HCT116 (cell line): Measurements from ENCODE around the gene MTUS2. TPM values are rescaled to one million over a fixed set of nuclear protein-coding genes. Genes with fewer than 3 reads are reported as not detected.

Experiments
- ATAC-seq: fragments of 200-7000 bp; cut with Tn5 transposase; 2 replicates; pipeline ENCODE4 v1.9.1; 2020; ENCODE audit warnings: mild to moderate bottlenecking, moderate library complexity
- BruUV-seq: library from RNA; stranded (reverse); fragments of 400-500 nt; replicated peaks from 2 replicates; lab custom pipeline; 2021; lab: Mats Ljungman, UMichigan
- CTCF ChIA-PET: fragments of 300-600 bp; sonication (Branson Sonifier 250); formaldehyde crosslinking; loops from one replicate; lab custom pipeline; 2021; ENCODE audit warnings: antibody characterized with exemption; lab: Charles Lee
- POLR2A ChIA-PET: fragments of 300-600, 350-600 bp; sonication (Branson Sonifier 250); formaldehyde crosslinking; loops from one replicate; lab custom pipeline; 2021; ENCODE audit warnings: antibody characterized with exemption; lab: Charles Lee
- RAD21 ChIA-PET, 2 experiments: fragments of 300-600 bp; sonication (Branson Sonifier 250); formaldehyde crosslinking; loops; one replicate each; lab custom pipeline; 2023; ENCODE audit warnings: low total read pairs in 2 of 2; ENCODE audit not compliant: uncharacterized antibody in 2 of 2, unreplicated experiment in 2 of 2, low non-redundant PET in 1 of 2; lab: Charles Lee
- DNase-seq: peaks from one replicate; pipeline ENCODE4 v3.0.0-alpha.2; 2010; ENCODE audit warnings: low read depth, low spot score
- H2AFZ ChIP-seq: fragments of 200-600 bp; shearing (Covaris generic), sonication (generic); 2 replicates; pipeline ENCODE4 v1.6.1; 2017; ENCODE audit warnings: low read depth, mixed run types, mixed read lengths, antibody characterized with exemption, low read length; ENCODE audit not compliant: poor library complexity, severe bottlenecking
- H3K27ac ChIP-seq: 2 replicates; pipeline ENCODE4 v1.5.1; 2012; ENCODE audit warnings: low read depth, low read length
- H3K27me3 ChIP-seq: fragments of 200-600 bp; sonication (generic); 2 replicates; pipeline ENCODE4 v1.6.1; 2016; ENCODE audit warnings: mixed run types, low read length, mixed read lengths; ENCODE audit not compliant: insufficient read depth
- H3K36me3 ChIP-seq, 2 experiments: fragments of 200-500 bp in 1 of 2; fragments of 200-600 bp in 1 of 2; sonication (Bioruptor generic) in 1 of 2; sonication (generic) in 1 of 2; 2 replicates each; pipeline versions ENCODE4 v1.5.1 to v1.6.1; 2014 to 2016; ENCODE audit warnings: low read length in 2 of 2, inconsistent platforms in 1 of 2, mixed read lengths in 1 of 2, mixed run types in 1 of 2; ENCODE audit not compliant: insufficient read depth in 2 of 2, control insufficient read depth in 1 of 2
- H3K4me1 ChIP-seq, 2 experiments: fragments of 200-600 bp in 1 of 2; sonication (generic) in 1 of 2; 2 replicates each; pipeline versions ENCODE4 v1.5.1 to v1.6.1; 2012 to 2017; ENCODE audit warnings: low read length in 2 of 2, inconsistent platforms in 1 of 2, mild to moderate bottlenecking in 1 of 2, mixed read lengths in 1 of 2, mixed run types in 1 of 2, moderate library complexity in 1 of 2; ENCODE audit not compliant: insufficient read depth in 2 of 2, control insufficient read depth in 1 of 2
- H3K4me2 ChIP-seq: fragments of 200-600 bp; sonication (generic); 2 replicates; pipeline ENCODE4 v1.6.1; 2017; ENCODE audit warnings: mixed run types, low read length, mixed read lengths
- H3K4me3 ChIP-seq, 2 experiments: fragments of 200-600 bp in 1 of 2; sonication (generic) in 1 of 2; replicated peaks in 1 of 2; 2 replicates each; pipeline ENCODE4 v1.5.1; 2011 to 2016; ENCODE audit warnings: low read length in 2 of 2, control low read depth in 1 of 2, low read depth in 1 of 2, mild to moderate bottlenecking in 1 of 2, mixed read lengths in 1 of 2, mixed run types in 1 of 2
- H3K79me2 ChIP-seq: fragments of 200-600 bp; sonication (generic); 2 replicates; pipeline ENCODE4 v1.6.1; 2017; ENCODE audit warnings: mild to moderate bottlenecking, mixed run types, low read length, moderate library complexity, mixed read lengths; ENCODE audit not compliant: insufficient read depth
- H3K9ac ChIP-seq: fragments of 200-600 bp; sonication (generic); 2 replicates; pipeline ENCODE4 v1.6.1; 2016; ENCODE audit warnings: low read length, mixed read lengths
- H3K9me2 ChIP-seq: fragments of 200-600 bp; sonication (generic), shearing (Covaris generic); 2 replicates; pipeline ENCODE4 v1.6.1; 2017; ENCODE audit warnings: mixed run types, mild to moderate bottlenecking, moderate library complexity; ENCODE audit not compliant: insufficient read depth
- H3K9me3 ChIP-seq, 2 experiments: fragments of 200-500 bp in 1 of 2; fragments of 200-600 bp in 1 of 2; sonication (Bioruptor generic) in 1 of 2; sonication (generic) in 1 of 2; 2 replicates each; pipeline ENCODE4 v1.6.1; 2014 to 2017; ENCODE audit warnings: low read length in 2 of 2, mixed read lengths in 2 of 2, inconsistent platforms in 1 of 2, low read depth in 1 of 2, mild to moderate bottlenecking in 1 of 2, mixed run types in 1 of 2, moderate library complexity in 1 of 2; ENCODE audit not compliant: control insufficient read depth in 1 of 2, insufficient read depth in 1 of 2
- H4K20me1 ChIP-seq: fragments of 200-600 bp; sonication (generic), shearing (Covaris generic); 2 replicates; pipeline ENCODE4 v1.6.1; 2017; ENCODE audit warnings: mixed run types, mild to moderate bottlenecking, moderate library complexity; ENCODE audit not compliant: insufficient read depth
- CBX3 ChIP-seq: IDR thresholded peaks from 2 replicates; pipeline ENCODE4 v1.6.1; 2012; ENCODE audit warnings: low read depth
- EGR1 ChIP-seq: IDR thresholded peaks from 2 replicates; pipeline ENCODE4 v1.6.1; 2012; ENCODE audit warnings: low read depth
- EZH2 ChIP-seq: fragments of 200-600 bp; sonication (generic); IDR thresholded peaks from 2 replicates; pipeline ENCODE4 v1.6.1; 2017; ENCODE audit warnings: antibody characterized with exemption, mixed run types
- EZH2phosphoT487 ChIP-seq: fragments of 200-600 bp; IDR thresholded peaks from 2 replicates; pipeline ENCODE4 v1.6.1; 2018; ENCODE audit warnings: antibody characterized with exemption, borderline replicate concordance
- JUND ChIP-seq: IDR thresholded peaks from 2 replicates; pipeline ENCODE4 v1.6.1; 2012
- SIN3A ChIP-seq: IDR thresholded peaks from 2 replicates; pipeline ENCODE4 v1.6.1; 2012; ENCODE audit warnings: low read depth
- YY1 ChIP-seq: IDR thresholded peaks from 2 replicates; pipeline ENCODE4 v1.6.1; 2011; ENCODE audit warnings: low read length, low read depth, moderate library complexity, mild to moderate bottlenecking; ENCODE audit not compliant: insufficient replicate concordance; ENCODE audit errors: extremely low read depth
- ZNF274 ChIP-seq: fragments of 200-500 bp; sonication (Bioruptor generic); IDR thresholded peaks from 2 replicates; pipeline ENCODE4 v1.6.1; 2014; ENCODE audit warnings: mild to moderate bottlenecking, low read depth, low read length, inconsistent platforms
- intact Hi-C: fragments of 100-400 bp; cut with micrococcal nuclease; formaldehyde crosslinking; loops from 2 replicates; pipeline ENCODE4 v1.10.0; 2022
- total RNA-seq: library from RNA; stranded (reverse); gene quantifications from one replicate; pipeline ENCODE4 v1.2.1, GENCODE V29; 2021; ENCODE audit not compliant: unreplicated experiment
- TF ChIP-seq, protein P1 (sequence below): IDR thresholded peaks from 2 replicates; pipeline ENCODE4 v1.6.1; 2012
- TF ChIP-seq, protein P2 (sequence below): IDR thresholded peaks from 2 replicates; pipeline ENCODE4 v1.6.1; 2012; ENCODE audit warnings: low read depth
- TF ChIP-seq, protein P3 (sequence below): IDR thresholded peaks from 2 replicates; pipeline ENCODE4 v1.6.1; 2012

Gene MTUS2
- total RNA-seq, 1 experiment from 2014 or later, result 0.02 TPM

- H3K9ac ChIP-seq, result no peak overlapping the region
- H3K9me2 ChIP-seq, result no peaks in the 10 kb centered on the region
- no peaks in the 10 kb centered on the region for H3K36me3 ChIP-seq
- ATAC-seq, result no peak
- H3K4me2 ChIP-seq, result no peak overlapping the region
- H4K20me1 ChIP-seq, result no peaks in the 10 kb centered on the region
- H3K27me3 ChIP-seq, result peaks cover 76% of the 10 kb centered on the region
- intact Hi-C loops, result no loop called here
- no TSS peak for BruUV-seq
- no peaks in the 10 kb centered on the region for H3K9me3 ChIP-seq
- no peak overlapping the region for H3K4me3 ChIP-seq
- TF ChIP-seq EGR1, result no peak
- TF ChIP-seq, protein P1, sequence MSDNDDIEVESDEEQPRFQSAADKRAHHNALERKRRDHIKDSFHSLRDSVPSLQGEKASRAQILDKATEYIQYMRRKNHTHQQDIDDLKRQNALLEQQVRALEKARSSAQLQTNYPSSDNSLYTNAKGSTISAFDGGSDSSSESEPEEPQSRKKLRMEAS, result no peak
- no peak for TF ChIP-seq CBX3
- TF ChIP-seq JUND, result no peak
- TF ChIP-seq, protein P2, sequence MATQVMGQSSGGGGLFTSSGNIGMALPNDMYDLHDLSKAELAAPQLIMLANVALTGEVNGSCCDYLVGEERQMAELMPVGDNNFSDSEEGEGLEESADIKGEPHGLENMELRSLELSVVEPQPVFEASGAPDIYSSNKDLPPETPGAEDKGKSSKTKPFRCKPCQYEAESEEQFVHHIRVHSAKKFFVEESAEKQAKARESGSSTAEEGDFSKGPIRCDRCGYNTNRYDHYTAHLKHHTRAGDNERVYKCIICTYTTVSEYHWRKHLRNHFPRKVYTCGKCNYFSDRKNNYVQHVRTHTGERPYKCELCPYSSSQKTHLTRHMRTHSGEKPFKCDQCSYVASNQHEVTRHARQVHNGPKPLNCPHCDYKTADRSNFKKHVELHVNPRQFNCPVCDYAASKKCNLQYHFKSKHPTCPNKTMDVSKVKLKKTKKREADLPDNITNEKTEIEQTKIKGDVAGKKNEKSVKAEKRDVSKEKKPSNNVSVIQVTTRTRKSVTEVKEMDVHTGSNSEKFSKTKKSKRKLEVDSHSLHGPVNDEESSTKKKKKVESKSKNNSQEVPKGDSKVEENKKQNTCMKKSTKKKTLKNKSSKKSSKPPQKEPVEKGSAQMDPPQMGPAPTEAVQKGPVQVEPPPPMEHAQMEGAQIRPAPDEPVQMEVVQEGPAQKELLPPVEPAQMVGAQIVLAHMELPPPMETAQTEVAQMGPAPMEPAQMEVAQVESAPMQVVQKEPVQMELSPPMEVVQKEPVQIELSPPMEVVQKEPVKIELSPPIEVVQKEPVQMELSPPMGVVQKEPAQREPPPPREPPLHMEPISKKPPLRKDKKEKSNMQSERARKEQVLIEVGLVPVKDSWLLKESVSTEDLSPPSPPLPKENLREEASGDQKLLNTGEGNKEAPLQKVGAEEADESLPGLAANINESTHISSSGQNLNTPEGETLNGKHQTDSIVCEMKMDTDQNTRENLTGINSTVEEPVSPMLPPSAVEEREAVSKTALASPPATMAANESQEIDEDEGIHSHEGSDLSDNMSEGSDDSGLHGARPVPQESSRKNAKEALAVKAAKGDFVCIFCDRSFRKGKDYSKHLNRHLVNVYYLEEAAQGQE, result no peak
- TF ChIP-seq, protein P3, sequence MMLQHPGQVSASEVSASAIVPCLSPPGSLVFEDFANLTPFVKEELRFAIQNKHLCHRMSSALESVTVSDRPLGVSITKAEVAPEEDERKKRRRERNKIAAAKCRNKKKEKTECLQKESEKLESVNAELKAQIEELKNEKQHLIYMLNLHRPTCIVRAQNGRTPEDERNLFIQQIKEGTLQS, result no peak
- no peak for TF ChIP-seq ZNF274
- no peak for TF ChIP-seq YY1
- TF ChIP-seq SIN3A, result no peak
- no peak for TF ChIP-seq EZH2phosphoT487
- TF ChIP-seq EZH2, result no peak
- RAD21 ChIA-PET, result no interaction called here
- H2AFZ ChIP-seq, result no peak overlapping the region
- no peaks in the 10 kb centered on the region for H3K79me2 ChIP-seq
- H3K27ac ChIP-seq, result no peak overlapping the region
- H3K4me1 ChIP-seq, result no peaks in the 10 kb centered on the region
- POLR2A ChIA-PET, result no interaction called here
- CTCF ChIA-PET, result no interaction called here
- no peak for DNase-seq
These were observed 156.5 kb downstream of the MTUS2 start for GRCh38 chr13:28976636-28977035.
